B cell (primary cell): Measurements from ENCODE around the gene OXNAD1. TPM values are rescaled to one million over a fixed set of nuclear protein-coding genes. Genes with fewer than 3 reads are reported as not detected.

Experiments used
- ATAC-seq: fragments of 200-7000 bp; cut with Tn5 transposase; one replicate; pipeline ENCODE4 v1.10.0; 2021; ENCODE audit warnings: low read depth, mild to moderate bottlenecking, moderate number of reproducible peaks, moderate library complexity
- CTCF ChIA-PET: fragments of 350-600 bp; sonication (Branson Sonifier 250); formaldehyde crosslinking; loops from one replicate; lab custom pipeline; 2021; ENCODE audit warnings: antibody characterized with exemption, inconsistent platforms; lab: Charles Lee
- POLR2A ChIA-PET: fragments of 350-600 bp; sonication (Branson Sonifier 250); formaldehyde crosslinking; loops from one replicate; lab custom pipeline; 2021; ENCODE audit warnings: antibody characterized with exemption; lab: Charles Lee
- DNase-seq: peaks from one replicate; pipeline ENCODE4 v3.0.0; 2013
- H2AFZ ChIP-seq: 2 replicates; pipeline ENCODE4 v1.6.1; 2012; ENCODE audit warnings: mild to moderate bottlenecking, low read depth, low read length; ENCODE audit not compliant: insufficient read depth, poor library complexity, severe bottlenecking
- H3K27ac ChIP-seq, 2 donors: 1 replicate in 1 of 2; 2 replicates in 1 of 2; pipeline ENCODE4 v1.5.1; 2012 to 2013; ENCODE audit warnings: low read length in 2 of 2, mild to moderate bottlenecking in 2 of 2, moderate library complexity in 1 of 2
- H3K27me3 ChIP-seq, 4 experiments: fragments of 200-600 bp in 1 of 4; sonication (generic) in 1 of 4; replicated peaks in 1 of 4; 1 replicate in 2 of 4; 2 replicates in 2 of 4; pipeline versions ENCODE4 v1.6.1 to v1.7.0; 2013 to 2016; ENCODE audit warnings: low read length in 3 of 4, mild to moderate bottlenecking in 2 of 4, mixed read lengths in 1 of 4, moderate library complexity in 1 of 4; ENCODE audit not compliant: insufficient read depth in 4 of 4, control insufficient read depth in 3 of 4; ENCODE audit errors: control extremely low read depth in 1 of 4
- H3K36me3 ChIP-seq, 2 experiments: replicated peaks in 1 of 2; 1 replicate in 1 of 2; 2 replicates in 1 of 2; pipeline versions ENCODE4 v1.6.1 to v1.7.1; 2013; ENCODE audit warnings: low read length in 1 of 2; ENCODE audit not compliant: insufficient read depth in 2 of 2, control insufficient read depth in 1 of 2; ENCODE audit errors: control extremely low read depth in 1 of 2, extremely low read depth in 1 of 2
- H3K4me1 ChIP-seq, 2 donors: fragments of 200-600 bp in 1 of 2; sonication (generic) in 1 of 2; 1 replicate in 1 of 2; 2 replicates in 1 of 2; pipeline versions ENCODE4 v1.5.1 to v1.6.1; 2013 to 2017; ENCODE audit warnings: low read length in 2 of 2; ENCODE audit not compliant: control insufficient read depth in 2 of 2, insufficient read depth in 2 of 2
- H3K4me2 ChIP-seq: replicated peaks from 2 replicates; pipeline ENCODE3; 2012; ENCODE audit warnings: mild to moderate bottlenecking, low read depth, low read length; ENCODE audit not compliant: poor library complexity, severe bottlenecking
- H3K4me3 ChIP-seq, 5 experiments: fragments of 200-600 bp in 1 of 5; sonication (generic) in 1 of 5; 1 replicate in 3 of 5; 2 replicates in 2 of 5; pipeline versions ENCODE4 v1.5.1 to v1.7.0; 2011 to 2016; ENCODE audit warnings: low read length in 4 of 5, mild to moderate bottlenecking in 4 of 5, low read depth in 2 of 5, control low read depth in 1 of 5, moderate library complexity in 1 of 5; ENCODE audit not compliant: insufficient read depth in 1 of 5; ENCODE audit errors: control extremely low read depth in 1 of 5, extremely low read depth in 1 of 5
- H3K79me2 ChIP-seq: fragments of 200-600 bp; sonication (generic); one replicate; pipeline ENCODE4 v1.6.0; 2016; ENCODE audit warnings: low read length; ENCODE audit not compliant: control insufficient read depth, insufficient read depth
- H3K9ac ChIP-seq: fragments of 200-600 bp; sonication (generic); 2 replicates; pipeline ENCODE4 v1.6.1; 2017; ENCODE audit warnings: mild to moderate bottlenecking, low read length, moderate library complexity
- H3K9me3 ChIP-seq, 3 donors: one replicate each; pipeline versions ENCODE4 v1.6.1 to v1.7.1; 2013; ENCODE audit warnings: low read length in 2 of 3; ENCODE audit not compliant: control insufficient read depth in 2 of 3, insufficient read depth in 1 of 3; ENCODE audit errors: control extremely low read depth in 1 of 3
- H4K20me1 ChIP-seq: 2 replicates; pipeline ENCODE4 v1.6.0; 2012; ENCODE audit warnings: mild to moderate bottlenecking, low read length; ENCODE audit not compliant: insufficient read depth, control insufficient read depth, poor library complexity, severe bottlenecking
- H3K27ac Mint-ChIP-seq: one replicate; pipeline ENCODE4 v1.8.0; 2021; ENCODE audit warnings: mixed read lengths
- H3K27me3 Mint-ChIP-seq: one replicate; pipeline ENCODE4 v1.8.0; 2021; ENCODE audit warnings: mixed read lengths
- H3K4me1 Mint-ChIP-seq: one replicate; pipeline ENCODE4 v1.8.0; 2021; ENCODE audit warnings: mixed read lengths
- H3K4me3 Mint-ChIP-seq: one replicate; pipeline ENCODE4 v1.8.0; 2021; ENCODE audit warnings: mixed read lengths
- H3K9me3 Mint-ChIP-seq: one replicate; pipeline ENCODE4 v1.8.0; 2022; ENCODE audit warnings: mixed read lengths; ENCODE audit not compliant: insufficient read depth
- CTCF ChIP-seq: fragments of 200-600 bp; IDR thresholded peaks from one replicate; pipeline ENCODE4 v1.8.0; 2022; ENCODE audit warnings: antibody characterized with exemption, mild to moderate bottlenecking
- EZH2 ChIP-seq: IDR thresholded peaks from 2 replicates; pipeline ENCODE4 v1.6.1; 2012; ENCODE audit warnings: borderline replicate concordance, low read depth, mild to moderate bottlenecking, moderate library complexity, low read length; ENCODE audit not compliant: insufficient read depth, poor library complexity, severe bottlenecking
- WGBS: methylation state at CpG from one replicate; pipeline ENCODE4 v1.1.5; 2013; ENCODE audit warnings: missing lambda C conversion rate; ENCODE audit not compliant: insufficient coverage; 5-methylcytosine and 5-hydroxymethylcytosine counted together
- intact Hi-C: fragments of 100-400 bp; cut with micrococcal nuclease; formaldehyde crosslinking; loops from one replicate; pipeline ENCODE4 v1.10.0; 2022
- polyA plus RNA-seq: library from polyadenylated mRNA; depleted of rRNA; stranded (reverse); fragments of >200 nt; gene quantifications from 2 replicates; pipeline ENCODE4 v1.2.3, GENCODE V29; 2012
- total RNA-seq, 2 donors: library from RNA; stranded (reverse); fragments of 120-200 nt in 1 of 2; gene quantifications; 1 replicate in 1 of 2; 2 replicates in 1 of 2; pipeline versions ENCODE4 v1.2.3 to v1.2.4, GENCODE V29; 2013 to 2022

Gene OXNAD1
- total and polyA plus RNA-seq, 2 donors (not counting 1 experiment from before 2014, with no cell fraction given): 4.0 to 12.3 TPM

GRCh38 chr3:16216373-16216935 lies 48.6 kb upstream of the OXNAD1 start:
- H3K4me3 Mint-ChIP-seq: no peak overlapping the region
- CTCF ChIA-PET: no interaction called here
- POLR2A ChIA-PET: no interaction called here

GRCh38 chr3:16219777-16220176 lies 45.2 kb upstream of the OXNAD1 start:
- Histone ChIP-seq H3K4me2 (no peak overlapping the region), H3K9me3 (no peaks in the 10 kb centered on the region), H3K27me3 (peaks cover 0 to 4% (median 0%) of the 10 kb centered on the region in 4 experiments), H3K4me3 (no peak overlapping the region), H3K4me1 (no peaks in the 10 kb centered on the region), H3K36me3 (no peaks in the 10 kb centered on the region), H2AFZ (no peak overlapping the region), H3K27ac (no peak overlapping the region), H3K9ac (no peak overlapping the region), H3K79me2 (no peaks in the 10 kb centered on the region), H4K20me1 (no peaks in the 10 kb centered on the region)
- Mint-ChIP-seq H3K4me1 (peaks cover 3% of the 10 kb centered on the region), H3K9me3 (peaks cover 8% of the 10 kb centered on the region), H3K4me3 (no peak overlapping the region), H3K27me3 (peaks cover 13% of the 10 kb centered on the region), H3K27ac (no peak overlapping the region)
- ChIA-PET POLR2A (no interaction called here), CTCF (no interaction called here)
- intact Hi-C loops: no loop called here
- ATAC-seq: no peak
- no peak for TF ChIP-seq CTCF
- no peak for TF ChIP-seq EZH2
- DNase-seq: no peak
- WGBS: 89% methylated on average over 3 of the region's 3 CpGs

More at GRCh38 chr3:16216373-16216935, 48.6 kb upstream of the OXNAD1 start:
- Mint-ChIP-seq H3K9me3 (peaks cover 3% of the 10 kb centered on the region), H3K4me1 (no peaks in the 10 kb centered on the region), H3K27me3 (peaks cover 13% of the 10 kb centered on the region), H3K27ac (no peak overlapping the region)
- Histone ChIP-seq H3K9ac (no peak overlapping the region), H4K20me1 (no peaks in the 10 kb centered on the region), H3K9me3 (no peaks in the 10 kb centered on the region), H3K4me2 (no peak overlapping the region), H3K27me3 (peaks cover 0 to 4% (median 0%) of the 10 kb centered on the region in 4 experiments), H3K27ac (no peak overlapping the region), H3K4me3 (no peak overlapping the region), H3K79me2 (no peaks in the 10 kb centered on the region), H2AFZ (no peak overlapping the region), H3K36me3 (no peaks in the 10 kb centered on the region), H3K4me1 (no peaks in the 10 kb centered on the region)
- intact Hi-C loops: no loop called here
- ATAC-seq (no peak), DNase-seq (no peak)
- TF ChIP-seq CTCF (no peak), EZH2 (no peak)
- WGBS: 96% methylated on average over 14 of the region's 17 CpGs
